NCI-H748 treated with DMSO at 0.1 percent for 48 hours (cell line): ENCODE data around the gene HSPB7.
"Not testable (repeated sequence)": the region's sequence is repeated elsewhere in the genome, so short reads cannot be mapped to it uniquely, and the experiment has no call there.

Experiments
- DNase-seq: peaks from one replicate; lab custom pipeline; 2025; lab: John Stamatoyannopoulos, UW

HSPB7 gene

DNA sequence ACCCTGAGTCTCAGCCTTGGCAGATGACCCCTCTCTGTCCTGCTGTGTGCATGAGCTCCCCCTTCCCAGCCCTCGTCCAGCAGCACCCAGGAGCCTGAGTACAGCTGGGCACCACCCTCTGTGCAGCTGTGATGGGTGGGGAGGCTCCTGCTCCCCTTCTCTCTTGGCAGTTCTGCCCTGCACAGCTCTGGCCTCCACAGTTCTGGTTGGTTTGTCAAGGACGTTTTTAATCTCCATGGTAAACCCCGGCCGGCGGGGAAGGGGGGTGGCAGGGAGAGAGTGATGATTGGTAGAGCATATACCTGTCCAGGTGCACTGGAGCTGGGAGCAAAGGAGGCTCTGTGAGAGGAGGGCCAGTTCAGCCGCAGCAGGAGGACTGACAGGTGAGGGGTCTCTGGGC lies 3.8 kb upstream of the HSPB7 start, which contains the start of gene CLCNKA:
Gene CLCNKA (plus strand): TSS at position 356 of the 400 bp plus-strand sequence. CDS start 584 bp downstream, outside the sequence.
- no peak for DNase-seq

- not testable (repeated sequence) for DNase-seq
Observed at GRCh38 chr1:16020878-16021277, 3.0 kb upstream of the HSPB7 start.

DNA sequence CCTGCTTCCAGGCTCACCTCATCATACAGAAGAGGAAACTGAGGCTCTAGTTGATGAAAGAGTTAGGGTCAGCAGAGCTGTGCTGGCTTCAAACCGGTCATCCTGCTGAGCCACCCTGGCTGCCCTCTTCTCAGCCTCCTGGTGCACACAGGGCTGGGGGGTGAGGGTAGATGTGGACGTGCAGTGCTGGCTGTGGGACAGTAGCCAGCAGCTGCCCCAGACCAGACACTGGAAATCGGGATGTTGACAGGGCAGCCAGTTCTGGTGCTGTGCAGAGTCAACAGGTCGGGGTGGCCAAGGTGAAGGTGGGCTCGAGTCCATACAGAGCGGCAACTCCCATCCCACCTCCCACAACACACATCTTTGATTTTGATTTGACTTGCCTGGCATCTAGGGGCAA lies 2.5 kb upstream of the HSPB7 start:
- DNase-seq: no peak

DNA sequence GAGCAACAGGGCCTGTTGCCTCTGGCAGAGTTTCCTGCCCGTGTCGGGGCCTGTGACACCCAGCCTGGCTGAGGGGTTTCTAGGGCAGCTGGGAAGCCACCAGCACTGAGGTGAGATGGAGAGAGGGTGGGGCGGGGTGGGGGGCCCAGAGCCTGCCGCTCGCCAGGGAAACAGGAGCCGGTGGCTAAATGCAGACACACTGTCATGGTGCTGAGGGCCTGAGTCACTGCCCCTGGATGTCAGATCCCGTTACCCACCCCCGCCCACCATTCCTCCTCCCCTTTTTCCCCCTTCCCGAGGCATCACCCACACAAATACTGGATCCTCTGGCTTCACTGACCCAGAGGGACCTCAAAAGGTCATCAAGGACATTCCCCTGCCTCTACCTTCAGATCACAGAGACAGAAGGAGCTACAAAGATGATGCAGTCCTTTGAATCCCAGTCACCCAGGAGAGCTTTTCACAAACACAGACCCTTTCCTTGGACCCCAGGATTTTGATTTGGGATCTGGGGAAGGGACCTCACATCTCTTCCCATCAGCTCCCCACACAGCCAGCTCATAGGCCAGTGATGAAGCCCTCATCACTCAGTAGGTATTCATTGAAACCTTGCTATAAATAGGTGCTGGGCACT lies 1.9 kb upstream of the HSPB7 start:
- DNase-seq: no peak

GRCh38 chr1:16018749-16019643 lies 1.2 kb upstream of the HSPB7 start:
- DNase-seq: no peak

DNA sequence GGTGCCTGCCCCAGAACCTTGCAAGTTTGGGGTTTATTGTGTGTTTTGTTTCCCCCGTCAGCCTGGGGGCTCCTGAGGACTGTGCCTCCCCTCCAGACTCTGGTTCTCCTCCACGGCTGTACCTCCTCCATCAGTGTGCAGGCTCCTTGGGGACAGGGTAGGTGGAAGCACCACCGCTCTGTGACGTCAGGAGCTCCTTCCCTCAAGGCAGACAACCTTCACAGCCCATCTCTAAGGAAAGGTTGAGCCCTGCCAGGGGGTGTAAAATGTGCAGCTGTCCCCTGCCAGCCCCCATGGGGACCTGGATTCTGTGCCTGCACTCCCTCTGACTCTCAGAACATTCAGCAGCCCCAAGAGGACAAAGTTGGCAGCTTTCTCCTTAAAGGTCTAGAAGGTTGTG lies 465 bp upstream of the HSPB7 start:
- DNase-seq: no peak

GRCh38 chr1:16017076-16017460 lies 775 bp downstream of the HSPB7 start:
- no peak for DNase-seq

GRCh38 chr1:16015960-16016901 lies 1.6 kb downstream of the HSPB7 start:
- DNase-seq: no peak

DNA sequence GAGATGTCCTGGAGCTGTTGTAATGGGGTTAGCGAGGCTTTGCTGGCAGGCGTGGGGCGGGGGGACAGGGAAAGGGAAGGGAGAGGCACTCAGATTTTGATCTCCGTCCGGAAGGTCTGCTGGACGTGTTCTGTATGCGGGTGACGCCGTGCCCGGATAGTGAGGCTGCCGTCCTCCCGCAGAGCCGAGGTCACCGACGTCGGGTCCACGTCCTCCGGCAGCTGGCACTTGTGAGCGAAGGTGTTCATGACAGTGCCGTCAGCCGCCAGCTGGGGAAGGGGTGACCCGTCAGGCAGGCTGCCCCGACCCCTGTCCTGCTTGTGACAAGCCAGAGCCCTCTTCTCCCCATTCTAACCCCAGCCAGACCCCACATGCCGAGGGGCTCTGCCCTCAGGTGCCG lies 2.4 kb downstream of the HSPB7 start:
- no peak for DNase-seq

GRCh38 chr1:16014509-16015482 lies 3.0 kb downstream of the HSPB7 start:
- DNase-seq: no peak

- no peak for DNase-seq
Observed at GRCh38 chr1:16013908-16014258, 4.0 kb downstream of the HSPB7 start.

DNA sequence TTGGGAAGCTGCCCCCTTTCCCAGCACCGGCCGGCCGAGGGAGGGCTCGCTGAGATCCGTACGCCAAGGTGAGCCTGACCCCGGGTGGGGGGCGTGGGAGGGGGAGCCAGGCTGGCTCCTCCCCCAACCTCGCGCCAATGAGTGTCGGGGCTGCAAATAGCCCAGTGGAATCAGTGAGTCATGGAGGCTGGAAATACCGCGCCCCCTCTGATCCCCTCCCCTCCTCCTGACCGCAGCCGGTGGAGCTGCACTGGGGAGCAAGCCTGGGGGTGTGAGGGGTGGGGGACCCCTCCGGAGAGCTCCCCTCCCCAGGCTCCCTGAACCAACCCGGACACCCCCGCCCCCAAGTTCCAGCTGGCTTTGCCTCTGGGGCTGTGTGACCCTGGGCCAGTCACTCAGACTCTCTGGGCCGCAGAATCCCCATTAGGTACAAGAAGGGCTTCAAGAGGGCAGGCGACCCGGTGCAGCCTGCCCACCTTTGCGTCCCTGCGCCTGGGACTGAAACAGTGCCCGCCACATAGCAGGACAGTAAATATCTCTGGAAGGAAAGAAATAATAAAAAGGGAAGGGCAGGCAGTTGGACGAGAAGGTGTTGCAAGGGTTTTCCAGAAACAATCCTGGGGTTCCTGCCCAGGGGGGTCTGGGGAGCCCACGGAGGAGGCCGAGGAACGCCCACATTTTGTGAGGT lies 4.5 kb downstream of the HSPB7 start:
- DNase-seq: no peak

DNA sequence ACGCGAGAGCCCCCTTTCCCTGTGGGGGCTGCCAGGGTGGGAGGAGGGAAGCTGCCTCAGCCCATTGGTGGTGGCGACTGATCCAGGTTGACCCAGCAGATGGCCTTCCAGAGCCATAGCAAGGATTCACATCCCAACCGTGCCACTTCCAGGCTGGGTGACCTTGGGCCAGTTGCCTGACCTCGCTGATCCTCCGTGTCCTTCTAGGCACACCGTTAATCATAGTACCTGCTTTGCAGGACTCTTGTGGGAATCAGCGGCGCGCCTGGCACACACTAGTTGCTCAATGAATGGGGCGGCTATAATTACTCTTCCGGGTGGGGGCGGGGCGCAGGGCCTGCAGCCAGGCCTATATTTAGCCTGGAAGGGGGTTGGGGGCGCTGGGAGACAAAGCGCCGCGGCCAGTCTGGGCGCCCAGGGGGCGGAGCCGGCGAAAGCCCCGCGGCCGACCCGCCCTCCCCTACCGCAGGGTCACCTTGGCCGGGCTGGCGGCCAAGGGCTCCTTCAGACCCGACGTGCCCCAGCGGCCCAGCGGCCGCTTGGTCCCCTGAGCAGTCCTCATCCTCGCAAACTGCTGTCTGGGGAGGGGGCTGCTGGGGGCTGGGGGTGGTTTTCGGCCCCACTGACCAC lies 5.1 kb downstream of the HSPB7 start:
- DNase-seq: no peak

- DNase-seq: no peak
Observed at GRCh38 chr1:16011936-16012589, 5.8 kb downstream of the HSPB7 start.

DNA sequence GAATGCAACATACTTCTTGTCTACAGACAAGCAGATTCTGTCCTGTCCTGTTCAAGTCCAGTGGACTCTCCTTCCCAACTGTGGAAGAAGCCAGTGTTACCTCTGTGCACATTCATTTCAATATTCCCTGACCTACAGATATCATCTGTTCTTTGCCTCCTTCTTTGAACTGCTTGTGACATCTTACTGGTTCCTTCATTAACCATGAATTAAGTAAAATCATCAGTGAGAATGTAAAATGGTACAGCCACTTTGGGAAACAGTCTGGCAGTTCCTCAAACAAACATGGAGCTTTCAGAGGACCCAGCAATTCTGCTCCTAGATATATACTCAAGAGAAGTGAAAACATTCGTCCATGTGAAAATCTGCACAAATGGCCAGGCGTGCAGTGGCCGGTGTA lies 7.0 kb downstream of the HSPB7 start:
- DNase-seq: no peak

GRCh38 chr1:16009678-16010077 lies 8.2 kb downstream of the HSPB7 start:
- DNase-seq: no peak

GRCh38 chr1:16009030-16009460 lies 8.8 kb downstream of the HSPB7 start:
- DNase-seq: peak; percentile 25

GRCh38 chr1:16007671-16008341 lies 10.0 kb downstream of the HSPB7 start:
- no peak for DNase-seq
